HUES48 (cell line): Measurements from ENCODE around the gene COG5.

ENCODE experiments used
- H3K27ac ChIP-seq: one replicate; pipeline ENCODE4 v1.7.0; 2013; ENCODE audit warnings: low read depth, low read length, inconsistent platforms
- H3K27me3 ChIP-seq: 2 replicates; pipeline ENCODE4 v1.6.1; 2013; ENCODE audit warnings: mild to moderate bottlenecking, low read length; ENCODE audit not compliant: control insufficient read depth, insufficient read depth
- H3K36me3 ChIP-seq: 2 replicates; pipeline ENCODE4 v1.6.1; 2013; ENCODE audit warnings: low read length; ENCODE audit not compliant: control insufficient read depth, insufficient read depth
- H3K4me1 ChIP-seq: 2 replicates; pipeline ENCODE4 v1.6.1; 2013; ENCODE audit warnings: mild to moderate bottlenecking, low read length; ENCODE audit not compliant: control insufficient read depth, insufficient read depth
- H3K4me3 ChIP-seq: 2 replicates; pipeline ENCODE4 v1.5.1; 2013; ENCODE audit warnings: mild to moderate bottlenecking, low read depth, low read length
- H3K9ac ChIP-seq: 2 replicates; pipeline ENCODE4 v1.6.1; 2013; ENCODE audit warnings: mild to moderate bottlenecking, low read depth, low read length, moderate library complexity
- H3K9me3 ChIP-seq: 2 replicates; pipeline ENCODE4 v1.6.1; 2013; ENCODE audit warnings: low read length; ENCODE audit not compliant: control insufficient read depth, insufficient read depth

COG5 gene

DNA sequence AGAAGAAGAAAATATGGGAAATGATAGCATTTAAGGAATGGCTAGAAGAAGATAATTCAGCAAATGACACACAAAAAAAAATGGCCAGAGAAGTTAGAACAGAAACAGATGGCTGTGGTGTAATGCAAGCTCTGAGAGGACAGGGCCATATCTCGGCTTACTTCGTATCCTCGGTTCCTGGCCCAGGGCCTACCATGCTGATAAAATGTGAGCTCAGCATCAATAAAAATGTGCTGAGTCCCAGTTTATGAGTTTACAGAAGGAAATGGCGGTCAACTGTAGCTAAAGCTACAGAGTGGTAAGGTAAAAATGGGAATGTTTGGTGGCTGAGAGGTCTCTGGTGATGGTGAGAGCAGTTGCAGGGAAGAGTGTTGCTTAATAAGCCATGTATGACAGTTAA is 354.2 kb downstream of the COG5 start:
- Histone ChIP-seq H3K36me3 (peaks cover 22% of the 10 kb centered on the region), H3K4me1 (no peaks in the 10 kb centered on the region), H3K9ac (no peak overlapping the region), H3K27ac (no peak overlapping the region), H3K9me3 (no peaks in the 10 kb centered on the region), H3K4me3 (no peak overlapping the region), H3K27me3 (no peaks in the 10 kb centered on the region)

DNA sequence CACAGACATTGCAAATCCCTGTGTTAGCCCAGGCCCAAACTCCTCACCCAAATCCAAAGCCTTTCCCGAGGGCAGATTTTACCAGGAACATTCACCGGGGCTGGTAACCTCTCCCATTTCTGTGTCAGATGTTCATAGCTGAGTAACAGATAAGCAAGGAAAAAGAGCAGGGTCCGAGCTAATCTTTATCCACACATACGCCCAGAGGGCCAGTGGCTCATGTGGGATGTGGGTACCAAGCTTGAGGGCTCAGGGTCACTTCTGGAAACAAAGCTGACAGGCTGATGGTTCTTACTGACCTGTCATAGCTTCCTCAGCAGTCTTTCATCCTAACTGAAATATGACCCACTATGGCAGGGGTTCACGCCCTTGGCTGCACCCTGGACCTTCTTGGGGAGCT is 355.2 kb downstream of the COG5 start:
- Histone ChIP-seq H3K4me3 (no peak overlapping the region), H3K27ac (no peak overlapping the region), H3K9me3 (no peaks in the 10 kb centered on the region), H3K36me3 (peaks cover 25% of the 10 kb centered on the region), H3K4me1 (no peaks in the 10 kb centered on the region), H3K27me3 (no peaks in the 10 kb centered on the region), H3K9ac (no peak overlapping the region)

DNA sequence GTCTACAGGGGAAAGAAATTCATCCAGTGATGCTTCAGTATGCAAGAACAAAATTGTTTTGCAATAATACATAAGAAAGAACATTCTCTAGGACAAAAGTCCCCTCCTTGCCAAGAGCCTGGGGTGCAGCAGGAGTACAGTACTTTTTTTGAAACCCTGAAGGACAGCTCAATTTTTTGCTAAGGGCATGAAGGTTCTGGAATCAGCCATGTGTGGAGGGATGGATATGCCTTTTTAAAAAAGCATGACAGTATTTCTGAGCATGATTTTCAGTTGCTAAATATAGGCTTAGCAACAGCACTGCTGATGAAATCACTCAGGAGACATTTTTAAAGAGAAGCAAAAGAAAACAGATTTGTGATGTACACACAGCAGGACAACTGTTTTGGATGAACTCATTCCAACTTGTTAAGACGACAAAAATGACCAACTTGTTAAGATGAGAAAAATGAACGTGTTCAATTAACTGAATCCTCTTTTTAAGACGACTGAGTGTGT is 355.6 kb downstream of the COG5 start:
- no peaks in the 10 kb centered on the region for H3K4me1 ChIP-seq
- H3K9ac ChIP-seq: no peak overlapping the region
- peaks cover 29% of the 10 kb centered on the region for H3K36me3 ChIP-seq
- H3K27me3 ChIP-seq: no peaks in the 10 kb centered on the region
- no peak overlapping the region for H3K27ac ChIP-seq
- no peaks in the 10 kb centered on the region for H3K9me3 ChIP-seq
- no peak overlapping the region for H3K4me3 ChIP-seq

DNA sequence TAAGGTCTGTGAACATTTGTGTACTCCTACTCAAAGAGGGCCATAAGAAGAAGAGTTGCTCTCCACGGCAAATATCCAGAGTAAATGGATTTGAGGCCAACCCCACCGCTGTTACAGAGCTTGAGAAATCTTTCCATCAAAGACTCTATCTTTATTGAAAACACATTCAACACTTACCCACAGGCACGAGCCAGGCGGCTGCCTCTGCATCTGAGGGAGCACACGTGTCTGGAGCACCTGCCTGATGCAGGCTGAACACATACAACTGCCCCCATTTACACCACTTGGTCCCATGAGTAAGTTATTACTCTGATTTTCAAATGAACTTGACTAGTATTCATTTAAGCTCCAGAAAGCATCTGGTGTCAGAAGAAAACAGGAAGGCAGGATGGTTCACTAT is 356.3 kb downstream of the COG5 start:
- Histone ChIP-seq H3K9ac (no peak overlapping the region), H3K27me3 (no peaks in the 10 kb centered on the region), H3K4me3 (no peak overlapping the region), H3K9me3 (no peaks in the 10 kb centered on the region), H3K27ac (no peak overlapping the region), H3K4me1 (no peaks in the 10 kb centered on the region), H3K36me3 (peaks cover 35% of the 10 kb centered on the region)

DNA sequence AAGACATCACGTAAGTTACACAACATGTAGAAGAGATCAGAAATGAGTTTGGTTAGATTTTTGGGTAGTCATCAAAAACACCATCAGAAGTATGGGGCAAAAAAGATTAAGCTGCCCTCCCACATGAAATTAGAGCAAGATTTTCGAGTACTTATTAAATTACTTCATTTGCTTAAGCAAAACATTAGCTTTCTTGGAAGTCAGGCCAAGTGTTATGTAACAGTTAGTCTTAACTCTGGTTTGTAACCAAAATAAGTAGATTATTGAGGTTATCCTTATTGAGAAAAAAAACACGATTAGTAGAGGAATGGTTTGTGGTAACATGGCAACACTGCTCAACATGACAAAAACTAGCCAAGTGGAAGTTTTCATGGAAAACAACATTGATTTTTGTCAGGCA is 357.0 kb downstream of the COG5 start:
- H3K9ac ChIP-seq: no peak overlapping the region
- H3K9me3 ChIP-seq: no peaks in the 10 kb centered on the region
- H3K36me3 ChIP-seq: peaks cover 43% of the 10 kb centered on the region
- no peak overlapping the region for H3K4me3 ChIP-seq
- H3K27ac ChIP-seq: no peak overlapping the region
- no peaks in the 10 kb centered on the region for H3K4me1 ChIP-seq
- no peaks in the 10 kb centered on the region for H3K27me3 ChIP-seq

DNA sequence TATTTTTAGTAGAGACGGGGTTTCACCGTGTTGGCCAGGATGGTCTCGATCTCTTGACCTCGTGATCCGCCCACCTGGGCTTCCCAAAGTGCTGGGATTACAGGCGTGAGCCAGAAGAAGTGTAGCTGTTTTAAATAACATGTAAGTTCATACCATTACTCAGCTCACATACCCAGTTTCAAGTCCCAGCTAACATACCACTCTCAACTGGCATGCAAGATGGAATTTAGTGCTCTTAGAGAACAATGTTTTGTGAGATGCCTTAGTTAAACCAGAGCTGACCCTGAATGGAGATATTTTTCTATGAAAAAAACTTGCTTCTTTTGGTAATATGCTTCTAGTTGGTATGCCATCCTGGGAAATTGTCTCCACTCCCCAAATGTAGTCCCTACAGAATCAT is 357.6 kb downstream of the COG5 start:
- H3K4me3 ChIP-seq: no peak overlapping the region
- H3K27me3 ChIP-seq: no peaks in the 10 kb centered on the region
- H3K4me1 ChIP-seq: no peaks in the 10 kb centered on the region
- peaks cover 48% of the 10 kb centered on the region for H3K36me3 ChIP-seq
- H3K9me3 ChIP-seq: no peaks in the 10 kb centered on the region
- no peak overlapping the region for H3K9ac ChIP-seq
- no peak overlapping the region for H3K27ac ChIP-seq

DNA sequence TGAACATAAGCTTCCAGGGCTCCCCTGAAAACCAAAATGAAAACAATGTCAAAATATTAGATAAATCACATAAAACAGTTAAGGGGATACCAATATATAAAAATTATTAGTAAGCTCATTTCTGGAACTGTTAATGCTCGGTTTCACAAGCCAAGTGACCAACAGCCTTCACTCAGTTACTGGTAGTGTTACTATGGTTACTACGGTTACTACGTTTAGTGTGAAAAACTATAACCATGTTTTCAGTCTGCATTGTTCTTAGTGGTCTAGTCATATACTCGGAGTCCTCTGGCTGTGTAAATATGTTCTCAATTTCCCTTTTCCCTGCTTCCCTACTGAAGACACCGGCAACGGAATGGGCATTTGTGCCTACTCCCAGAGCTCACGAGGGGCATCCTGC is 360.1 kb downstream of the COG5 start:
- no peaks in the 10 kb centered on the region for H3K9me3 ChIP-seq
- no peaks in the 10 kb centered on the region for H3K27me3 ChIP-seq
- H3K36me3 ChIP-seq: peaks cover 66% of the 10 kb centered on the region
- H3K4me1 ChIP-seq: no peaks in the 10 kb centered on the region
- H3K27ac ChIP-seq: no peak overlapping the region
- no peak overlapping the region for H3K4me3 ChIP-seq
- no peak overlapping the region for H3K9ac ChIP-seq

DNA sequence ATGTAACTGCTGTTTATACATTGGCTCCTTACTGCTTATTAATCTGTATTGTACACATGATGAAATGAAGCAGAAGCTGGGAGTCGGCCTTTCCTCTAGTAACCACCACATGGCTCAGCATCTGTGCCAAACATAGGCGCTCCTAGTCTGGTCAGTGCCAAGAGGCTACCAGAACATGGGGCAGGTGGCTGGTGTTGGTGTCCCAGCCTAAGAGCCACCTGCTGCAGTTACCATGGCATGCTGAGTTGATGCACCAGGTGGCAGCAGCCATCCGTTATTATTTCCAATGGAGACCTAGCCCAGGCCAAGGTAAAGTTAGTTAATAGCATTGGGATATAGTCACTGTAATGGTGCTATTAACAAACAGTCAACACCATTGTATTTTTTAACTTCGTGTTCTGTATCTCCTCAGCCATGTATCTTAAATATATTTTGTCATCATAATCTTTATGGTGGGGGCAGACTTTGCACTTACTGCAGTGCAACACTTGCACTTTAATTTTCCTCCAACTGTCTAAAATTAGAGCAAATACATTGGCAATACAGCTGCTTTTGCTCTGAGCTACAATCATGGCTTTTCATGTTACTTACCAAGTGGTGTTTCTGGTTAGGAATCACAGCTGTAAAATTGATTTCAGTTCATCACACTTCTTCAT is 361.8 kb downstream of the COG5 start:
- H3K9me3 ChIP-seq: no peaks in the 10 kb centered on the region
- H3K4me3 ChIP-seq: no peak overlapping the region
- H3K27ac ChIP-seq: no peak overlapping the region
- no peaks in the 10 kb centered on the region for H3K4me1 ChIP-seq
- H3K27me3 ChIP-seq: no peaks in the 10 kb centered on the region
- peaks cover 70% of the 10 kb centered on the region for H3K36me3 ChIP-seq
- no peak overlapping the region for H3K9ac ChIP-seq

DNA sequence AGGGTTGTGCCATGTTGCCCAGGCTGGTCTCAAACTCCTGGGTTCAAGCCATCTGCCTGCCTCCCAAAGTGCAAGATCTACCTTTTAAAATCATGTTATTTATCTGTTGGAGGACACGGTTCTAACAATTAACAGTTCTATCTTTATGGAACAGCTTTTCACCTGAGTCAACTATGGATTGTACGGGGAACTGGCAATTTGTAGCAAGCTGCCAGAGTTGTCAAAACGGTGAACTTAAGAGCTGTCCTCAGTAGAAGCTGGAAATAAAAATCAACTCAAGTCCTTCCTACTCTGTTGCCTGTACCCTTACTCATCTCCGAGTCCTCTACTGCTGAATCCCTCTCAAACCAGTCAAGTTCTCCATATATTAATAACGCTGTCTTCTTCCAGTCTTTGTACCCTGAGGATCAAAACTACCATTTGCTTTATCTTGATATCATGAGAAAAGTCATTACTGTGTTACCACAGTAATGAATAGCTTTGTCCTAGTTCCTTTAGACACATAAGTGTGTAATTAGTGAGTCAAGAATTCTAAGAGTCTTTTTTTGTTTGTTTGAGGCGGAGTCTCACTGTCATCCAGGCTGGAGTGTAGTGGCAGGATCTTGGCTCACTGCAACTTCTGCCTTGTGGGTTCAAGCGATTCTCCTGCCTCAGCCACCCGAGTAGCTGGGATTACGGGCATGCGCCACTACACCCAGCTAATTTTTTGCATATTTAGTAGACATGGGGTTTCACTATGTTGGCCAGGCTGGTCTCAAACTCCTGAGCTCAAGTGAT is 366.7 kb downstream of the COG5 start:
- Histone ChIP-seq H3K4me3 (no peak overlapping the region), H3K9me3 (no peaks in the 10 kb centered on the region), H3K27ac (no peak overlapping the region), H3K36me3 (peaks cover 78% of the 10 kb centered on the region), H3K27me3 (no peaks in the 10 kb centered on the region), H3K9ac (no peak overlapping the region), H3K4me1 (no peaks in the 10 kb centered on the region)

DNA sequence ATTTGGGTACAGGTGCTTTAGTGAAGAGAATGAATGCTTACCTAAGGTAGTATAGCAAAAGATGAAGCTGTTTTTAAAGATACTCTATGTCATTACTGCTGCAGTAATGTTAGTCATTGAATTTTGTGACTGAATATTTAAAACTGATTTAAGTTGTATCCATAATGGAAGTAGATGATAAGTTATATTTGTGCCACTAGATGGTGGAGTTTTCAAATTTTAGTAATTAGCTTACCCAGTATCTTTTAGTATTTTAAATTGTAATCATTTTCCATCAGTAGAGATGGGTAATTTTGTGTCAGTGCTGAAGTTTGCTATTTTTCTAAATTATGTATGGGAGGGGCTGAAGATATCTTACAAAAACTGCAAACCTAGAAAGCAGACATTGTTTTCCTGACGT is 369.7 kb downstream of the COG5 start:
- H3K4me1 ChIP-seq: no peaks in the 10 kb centered on the region
- H3K36me3 ChIP-seq: peaks cover 78% of the 10 kb centered on the region
- no peaks in the 10 kb centered on the region for H3K27me3 ChIP-seq
- no peak overlapping the region for H3K27ac ChIP-seq
- H3K9ac ChIP-seq: no peak overlapping the region
- H3K9me3 ChIP-seq: no peaks in the 10 kb centered on the region
- no peak overlapping the region for H3K4me3 ChIP-seq

DNA sequence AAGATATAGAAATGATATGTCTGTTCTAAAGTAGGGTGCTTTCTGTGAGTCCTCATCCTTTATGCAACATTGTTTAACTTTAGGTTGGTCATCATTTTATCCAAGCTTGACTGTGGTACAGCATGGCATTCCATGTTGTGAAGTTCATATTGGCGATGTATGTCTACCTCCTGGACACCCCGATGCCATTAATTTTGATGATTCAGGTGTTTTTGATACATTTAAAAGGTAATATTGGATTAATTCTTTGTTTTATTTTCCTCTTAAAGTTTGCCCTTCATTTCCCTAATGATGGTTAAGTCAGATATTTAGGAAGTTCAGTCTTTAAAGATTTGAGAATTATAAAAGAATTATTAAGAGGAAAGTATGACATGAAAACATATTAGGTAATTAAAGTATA is 373.6 kb downstream of the COG5 start:
- Histone ChIP-seq H3K4me1 (no peaks in the 10 kb centered on the region), H3K27ac (no peak overlapping the region), H3K36me3 (peaks cover 87% of the 10 kb centered on the region), H3K27me3 (no peaks in the 10 kb centered on the region), H3K9me3 (no peaks in the 10 kb centered on the region), H3K9ac (no peak overlapping the region), H3K4me3 (no peak overlapping the region)
